ENCODE measurements around the gene GFI1B.

Gene GFI1B

DNA sequence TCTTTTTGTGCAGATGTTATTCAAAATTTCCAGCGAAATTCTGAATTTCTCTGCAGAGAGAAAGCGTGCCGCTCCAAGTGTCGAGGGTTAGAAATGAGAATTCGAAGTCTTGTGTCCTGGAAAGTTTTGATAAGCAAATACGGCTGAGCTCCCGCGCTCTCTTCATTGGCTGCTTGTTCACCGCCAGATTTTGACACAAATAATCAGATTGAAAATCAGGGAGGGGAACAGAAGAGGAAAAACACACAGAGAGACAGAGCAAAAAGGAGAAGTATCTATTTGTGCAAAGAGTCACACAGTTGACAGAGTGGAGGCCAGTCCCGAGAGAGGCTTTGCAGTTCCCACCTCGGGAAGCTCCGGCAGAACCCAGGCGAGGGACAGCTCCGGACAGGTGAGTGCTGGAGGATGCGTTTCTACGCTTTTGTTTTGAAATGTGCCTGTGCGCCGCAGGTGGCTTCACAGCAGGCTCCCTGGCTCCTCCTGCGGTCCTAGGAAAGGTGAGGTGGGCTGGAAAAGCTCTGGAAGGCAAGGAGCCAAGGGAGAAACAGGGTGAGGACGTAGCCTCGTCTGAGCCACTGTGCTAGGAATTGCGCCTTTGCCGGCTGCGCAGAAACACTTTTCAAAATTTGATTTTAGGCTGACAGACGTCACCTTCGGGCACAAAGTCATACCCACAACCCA, at the start of gene GFI1B:
Gene GFI1B (plus strand): TSS at position 244 of the 681 bp plus-strand sequence. CDS start 7,985 bp downstream, outside the sequence.
- no peak within 1 kb of the TSS for H3K4me3 ChIP-seq (ENCODE audit: low read depth, low read length)
- ChIA-PET CTCF (interaction anchor here (0.7 to 2.2 kb wide), 9 partner anchors 10 to 169 kb away, joined by 3 to 10 read pairs (median 4); no protein-coding TSS in a partner anchor), POLR2A (no interaction called here)
- no peak for DNase-seq (ENCODE audit: low read depth, low spot score)
- TF ChIP-seq, protein P1, sequence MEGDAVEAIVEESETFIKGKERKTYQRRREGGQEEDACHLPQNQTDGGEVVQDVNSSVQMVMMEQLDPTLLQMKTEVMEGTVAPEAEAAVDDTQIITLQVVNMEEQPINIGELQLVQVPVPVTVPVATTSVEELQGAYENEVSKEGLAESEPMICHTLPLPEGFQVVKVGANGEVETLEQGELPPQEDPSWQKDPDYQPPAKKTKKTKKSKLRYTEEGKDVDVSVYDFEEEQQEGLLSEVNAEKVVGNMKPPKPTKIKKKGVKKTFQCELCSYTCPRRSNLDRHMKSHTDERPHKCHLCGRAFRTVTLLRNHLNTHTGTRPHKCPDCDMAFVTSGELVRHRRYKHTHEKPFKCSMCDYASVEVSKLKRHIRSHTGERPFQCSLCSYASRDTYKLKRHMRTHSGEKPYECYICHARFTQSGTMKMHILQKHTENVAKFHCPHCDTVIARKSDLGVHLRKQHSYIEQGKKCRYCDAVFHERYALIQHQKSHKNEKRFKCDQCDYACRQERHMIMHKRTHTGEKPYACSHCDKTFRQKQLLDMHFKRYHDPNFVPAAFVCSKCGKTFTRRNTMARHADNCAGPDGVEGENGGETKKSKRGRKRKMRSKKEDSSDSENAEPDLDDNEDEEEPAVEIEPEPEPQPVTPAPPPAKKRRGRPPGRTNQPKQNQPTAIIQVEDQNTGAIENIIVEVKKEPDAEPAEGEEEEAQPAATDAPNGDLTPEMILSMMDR (IDR thresholded peaks at IDR 0.05; ENCODE audit: insufficient read depth, low read length, missing control alignments), result no peak

DNA sequence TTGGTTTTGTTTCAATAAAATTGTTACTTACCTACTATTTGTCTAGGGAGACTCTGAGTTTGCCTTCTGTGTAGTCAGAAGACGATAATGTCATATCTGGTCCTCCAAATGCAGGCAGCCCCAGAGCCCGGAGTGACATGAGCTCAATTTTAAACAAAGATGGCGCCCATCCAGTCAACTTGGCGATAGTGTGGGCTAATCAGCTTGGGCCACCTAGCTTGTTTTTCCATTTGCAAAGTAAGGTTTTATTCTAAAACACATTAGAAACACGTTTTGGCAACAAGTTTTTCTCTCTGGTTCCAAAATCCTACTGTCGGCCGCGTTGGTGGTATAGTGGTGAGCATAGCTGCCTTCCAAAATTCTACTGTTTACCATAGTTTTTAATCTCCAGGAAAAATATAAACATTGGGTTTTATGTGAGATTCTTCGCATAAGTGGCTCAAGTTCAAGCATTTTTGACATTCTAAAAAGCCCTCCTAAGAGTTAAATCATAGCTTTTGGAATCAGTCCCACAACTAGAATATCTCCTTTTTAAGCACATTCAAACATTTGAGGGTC, 47.2 kb upstream of the GFI1B start:
- no peak for DNase-seq (ENCODE audit: low read depth, low spot score)
- POLR2A ChIA-PET, result no interaction called here
- CTCF ChIA-PET, result interaction anchor here (0.9 to 7.3 kb wide), 2 partner anchors 9 to 30 kb away, joined by 4 to 64 read pairs; no protein-coding TSS in a partner anchor
- TF ChIP-seq, protein P1 (IDR thresholded peaks at IDR 0.05; ENCODE audit: insufficient read depth, low read length, missing control alignments), result no peak
- H3K4me3 ChIP-seq (ENCODE audit: low read depth, low read length), result no peak overlapping the region

DNA sequence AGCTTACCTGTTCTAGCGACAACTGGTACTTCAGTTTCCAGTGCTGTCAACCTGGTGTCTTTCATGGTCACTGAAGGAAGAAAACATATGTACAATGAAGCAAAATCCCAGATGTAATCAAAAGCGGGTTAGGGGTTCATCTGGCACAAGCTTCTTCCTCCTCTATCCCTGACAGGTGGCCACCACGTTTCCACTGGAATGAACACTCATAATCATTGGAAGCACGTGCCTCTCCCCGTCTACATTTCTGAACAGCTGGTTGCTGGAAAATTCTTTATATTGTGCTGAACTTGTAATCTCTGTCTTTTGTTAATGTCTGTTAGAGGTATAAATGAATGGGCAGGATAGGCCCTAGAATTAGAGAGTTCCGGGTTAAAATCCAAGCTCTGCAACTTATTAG, 43.5 kb upstream of the GFI1B start:
- DNase-seq (ENCODE audit: low read depth, low spot score), result no peak
- no peak overlapping the region for H3K4me3 ChIP-seq (ENCODE audit: low read depth, low read length)
- CTCF ChIA-PET, result interaction anchor here (0.7 to 2.2 kb wide), 10 partner anchors 8 to 428 kb away, joined by 3 to 9 read pairs (median 4); no protein-coding TSS in a partner anchor
- POLR2A ChIA-PET, result interaction anchor here (2.4 kb wide), 1 partner anchor 10 kb away, joined by 12 read pairs; the partner anchor contains the start of gene TSC1
- TF ChIP-seq, protein P1 (IDR thresholded peaks at IDR 0.05; ENCODE audit: insufficient read depth, low read length, missing control alignments), result no peak

DNA sequence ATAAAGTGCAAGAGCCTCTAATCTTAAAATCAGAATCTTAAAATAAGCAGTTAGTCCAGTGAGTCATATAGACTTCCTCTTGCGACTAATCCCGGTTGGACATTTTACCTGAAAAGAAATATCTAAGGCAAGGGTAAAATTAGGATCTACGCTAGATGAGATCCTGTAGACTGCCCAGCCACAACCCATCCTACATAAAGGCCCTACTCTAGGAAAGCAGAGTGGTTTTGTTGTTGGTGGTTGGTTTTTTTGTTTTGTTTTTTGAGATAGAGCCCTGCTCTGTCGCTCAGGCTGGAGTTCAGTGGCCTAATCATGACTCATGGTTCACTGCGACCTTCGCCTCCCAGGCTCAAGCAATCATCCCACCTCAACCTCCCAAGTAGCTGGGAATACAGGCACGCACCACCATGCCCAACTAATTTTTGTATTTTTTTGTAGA, 41.0 kb upstream of the GFI1B start:
- ChIA-PET POLR2A (no interaction called here), CTCF (no interaction called here)
- TF ChIP-seq, protein P1 (IDR thresholded peaks at IDR 0.05; ENCODE audit: insufficient read depth, low read length, missing control alignments), result no peak
- DNase-seq (ENCODE audit: low read depth, low spot score), result no peak
- H3K4me3 ChIP-seq (ENCODE audit: low read depth, low read length), result no peak overlapping the region

DNA sequence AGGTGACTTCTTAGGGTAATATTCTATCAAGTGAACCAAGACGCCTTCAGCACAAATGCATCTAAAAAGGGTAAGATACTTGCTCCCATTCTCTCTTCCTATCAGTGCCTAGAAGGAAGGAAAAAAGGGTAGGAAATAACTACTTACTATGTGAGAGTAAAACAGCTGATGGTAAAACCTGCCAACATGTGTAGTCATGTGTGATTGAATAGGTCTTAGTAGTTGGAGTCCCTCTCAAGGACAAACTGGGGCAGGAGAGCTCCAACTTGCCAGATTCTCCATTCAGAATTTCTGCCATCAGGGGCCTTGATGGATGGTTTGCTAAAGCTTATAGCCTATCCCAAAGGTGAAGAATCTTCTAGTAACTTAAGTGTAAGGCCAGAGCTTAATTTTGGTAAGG, 39.3 kb upstream of the GFI1B start:
- no peak for DNase-seq (ENCODE audit: low read depth, low spot score)
- no peak overlapping the region for H3K4me3 ChIP-seq (ENCODE audit: low read depth, low read length)
- CTCF ChIA-PET, result interaction anchor here (0.7 to 1.1 kb wide), 3 partner anchors 37 to 208 kb away, joined by 3 read pairs; no protein-coding TSS in a partner anchor
- POLR2A ChIA-PET, result no interaction called here
- TF ChIP-seq, protein P1 (IDR thresholded peaks at IDR 0.05; ENCODE audit: insufficient read depth, low read length, missing control alignments), result no peak

DNA sequence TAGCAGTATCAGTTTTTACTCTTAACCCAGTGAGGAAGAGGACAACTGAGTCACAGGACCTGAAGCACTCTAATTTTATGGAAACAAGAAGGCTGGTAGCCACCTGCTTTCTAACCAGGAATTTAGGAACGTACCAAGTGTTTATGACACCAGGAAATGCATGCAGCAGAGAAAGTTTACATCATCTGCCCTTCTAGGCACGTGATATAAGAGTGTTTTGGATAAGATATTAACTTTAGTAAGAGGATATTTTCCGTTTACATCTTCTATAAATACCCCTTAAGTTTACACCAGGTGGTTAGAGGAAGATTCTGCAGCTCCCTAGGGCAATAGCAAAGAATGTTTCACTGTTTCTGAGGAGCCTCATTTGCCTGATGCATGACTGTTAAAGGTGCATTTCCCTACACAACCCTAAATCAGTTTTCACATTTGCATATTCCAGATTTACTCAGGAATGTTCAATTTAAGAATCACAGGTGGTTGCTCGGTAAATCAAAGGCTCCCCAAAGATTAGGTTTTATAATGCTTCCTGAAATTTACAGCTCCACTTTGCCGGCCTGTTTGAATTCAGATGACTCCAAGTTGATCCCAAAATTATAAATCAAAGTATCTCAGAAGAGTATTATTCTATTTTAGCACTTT, 35.8 kb upstream of the GFI1B start:
- POLR2A ChIA-PET, result no interaction called here
- DNase-seq (ENCODE audit: low read depth, low spot score), result no peak
- H3K4me3 ChIP-seq (ENCODE audit: low read depth, low read length), result no peak overlapping the region; the same call in none of the 2 replicates
- CTCF ChIA-PET, result interaction anchor here (1.8 to 5.1 kb wide), 3 partner anchors 8 to 40 kb away, joined by 5 to 32 read pairs (median 7); no protein-coding TSS in a partner anchor
- TF ChIP-seq, protein P1 (IDR thresholded peaks at IDR 0.05; ENCODE audit: insufficient read depth, low read length, missing control alignments), result no peak
